ENCODE data around the gene MXRA7.

MXRA7 gene

GRCh38 chr17:76727745-76728456 lies 17.1 kb upstream of the MXRA7 start:
- peaks cover 32% of the 10 kb centered on the region for H3K36me3 ChIP-seq (replicated peaks; ENCODE audit: low read depth, low read length)
- H3K27me3 ChIP-seq (ENCODE audit: low read depth, low read length), result no peaks in the 10 kb centered on the region
- peaks cover 11% of the 10 kb centered on the region for H3K4me1 ChIP-seq (ENCODE audit: low read length)
- H3K27ac ChIP-seq (ENCODE audit: low read length), result peak overlapping the region; percentile 95
- H3K79me2 ChIP-seq (ENCODE audit: low read length), result peaks cover 84% of the 10 kb centered on the region
- no peak for TF ChIP-seq CTCF (IDR thresholded peaks at IDR 0.05; ENCODE audit: low read depth, low read length)
- TF ChIP-seq EZH2phosphoT487 (IDR thresholded peaks at IDR 0.05; ENCODE audit: low read depth), result no peak
- no peak overlapping the region for H2AFZ ChIP-seq (ENCODE audit: low read depth, low read length)
- peak overlapping the region; percentile 91 for H3K9ac ChIP-seq (ENCODE audit: low read length)
- no peaks in the 10 kb centered on the region for H3K9me3 ChIP-seq (ENCODE audit: insufficient read depth, low read length)
- H4K20me1 ChIP-seq (ENCODE audit: insufficient read depth, low read length), result peaks cover 17% of the 10 kb centered on the region
- H3K4me2 ChIP-seq (ENCODE audit: low read length), result peak overlapping the region; percentile 85
- peak overlapping the region; percentile 85 for H3K4me3 ChIP-seq (ENCODE audit: low read length)

GRCh38 chr17:76726776-76727718 lies 16.3 kb upstream of the MXRA7 start, which contains the start of gene METTL23:
Gene METTL23 (plus strand): TSS chr17:76726839. CDS start chr17:76729711, 2,872 bp downstream.
- Histone ChIP-seq H4K20me1 (ENCODE audit: insufficient read depth, low read length) (peaks cover 11% of the 10 kb centered on the region; the same call in 1 of the 2 replicates), H3K4me1 (ENCODE audit: low read length) (peaks cover 8% of the 10 kb centered on the region), H3K79me2 (ENCODE audit: low read length) (peaks cover 75% of the 10 kb centered on the region), H3K4me3 (ENCODE audit: low read length) (peak within 1 kb of the TSS; percentile 87), H3K27ac (ENCODE audit: low read length) (peak within 1 kb of the TSS; percentile 95), H3K4me2 (ENCODE audit: low read length) (peak within 1 kb of the TSS; percentile 85), H3K9me3 (ENCODE audit: insufficient read depth, low read length) (no peaks in the 10 kb centered on the region), H3K9ac (ENCODE audit: low read length) (peak within 1 kb of the TSS; percentile 91), H3K36me3 (replicated peaks; ENCODE audit: low read depth, low read length) (peaks cover 29% of the 10 kb centered on the region), H2AFZ (ENCODE audit: low read depth, low read length) (peak within 1 kb of the TSS; percentile 40; the same call in 1 of the 2 replicates), H3K27me3 (ENCODE audit: low read depth, low read length) (no peaks in the 10 kb centered on the region)
- TF ChIP-seq CTCF (IDR thresholded peaks at IDR 0.05; ENCODE audit: low read depth, low read length) (peak; percentile 74), EZH2phosphoT487 (IDR thresholded peaks at IDR 0.05; ENCODE audit: low read depth) (no peak)

GRCh38 chr17:76726231-76726775 lies 15.5 kb upstream of the MXRA7 start, which contains the start of gene JMJD6:
Gene JMJD6 (minus strand): TSS chr17:76726606. CDS start chr17:76726475, 131 bp downstream.
- Histone ChIP-seq H3K4me2 (ENCODE audit: low read length) (peak within 1 kb of the TSS; percentile 85), H3K36me3 (replicated peaks; ENCODE audit: low read depth, low read length) (peaks cover 30% of the 10 kb centered on the region), H3K27ac (ENCODE audit: low read length) (peak within 1 kb of the TSS; percentile 95), H4K20me1 (ENCODE audit: insufficient read depth, low read length) (peaks cover 6% of the 10 kb centered on the region; the same call in 1 of the 2 replicates), H3K4me1 (ENCODE audit: low read length) (peaks cover 8% of the 10 kb centered on the region), H3K27me3 (ENCODE audit: low read depth, low read length) (no peaks in the 10 kb centered on the region), H3K9me3 (ENCODE audit: insufficient read depth, low read length) (no peaks in the 10 kb centered on the region), H3K9ac (ENCODE audit: low read length) (peak within 1 kb of the TSS; percentile 91), H3K79me2 (ENCODE audit: low read length) (peaks cover 68% of the 10 kb centered on the region), H3K4me3 (ENCODE audit: low read length) (peak within 1 kb of the TSS; percentile 87), H2AFZ (ENCODE audit: low read depth, low read length) (peak within 1 kb of the TSS; percentile 40; the same call in 1 of the 2 replicates)
- TF ChIP-seq CTCF (IDR thresholded peaks at IDR 0.05; ENCODE audit: low read depth, low read length) (no peak), EZH2phosphoT487 (IDR thresholded peaks at IDR 0.05; ENCODE audit: low read depth) (no peak)

Measured in OCI-LY3 (cell line).